SK-N-SH treated with all-trans-retinoic acid at 6 μM for 48 hours (cell line): Measurements from ENCODE around the gene KCNH5.

Source experiments
- ATAC-seq: fragments of 200-7000 bp; cut with Tn5 transposase; 3 replicates; pipeline ENCODE4 v1.9.1; 2020; ENCODE audit warnings: mild to moderate bottlenecking, moderate library complexity
- ARNTL ChIP-seq: fragments of 450-650 bp; formaldehyde crosslinking; IDR thresholded peaks from 2 replicates; pipeline ENCODE4 v1.5.0; 2020; ENCODE audit warnings: low read depth, mild to moderate bottlenecking, moderate library complexity, borderline replicate concordance
- BACH2 ChIP-seq: fragments of 250-450 bp; sonication (Bioruptor Pico); IDR thresholded peaks from 2 replicates; pipeline ENCODE4 v1.9.0; 2021; ENCODE audit warnings: mild to moderate bottlenecking, borderline replicate concordance
- CSDC2 ChIP-seq: fragments of 250-450 bp; sonication (Bioruptor Pico); IDR thresholded peaks from 2 replicates; pipeline ENCODE4 v1.5.0; 2020; ENCODE audit warnings: mild to moderate bottlenecking, moderate library complexity
- ESRRG ChIP-seq: fragments of 250-450 bp; sonication (Bioruptor Pico); IDR thresholded peaks from 2 replicates; pipeline ENCODE4 v1.6.1; 2021; ENCODE audit warnings: mild to moderate bottlenecking
- GLIS3 ChIP-seq: fragments of 250-450 bp; sonication (Bioruptor Pico); IDR thresholded peaks from 2 replicates; pipeline ENCODE4 v1.5.0; 2020; ENCODE audit warnings: mild to moderate bottlenecking, moderate library complexity
- ISL1 ChIP-seq: fragments of 250-450 bp; sonication (Bioruptor Pico); IDR thresholded peaks from 2 replicates; pipeline ENCODE4 v2.1.2; 2022; ENCODE audit warnings: mild to moderate bottlenecking, moderate library complexity
- OSR1 ChIP-seq: fragments of 250-450 bp; sonication (Bioruptor Pico); IDR thresholded peaks from 2 replicates; pipeline ENCODE4 v1.8.0; 2022; ENCODE audit warnings: moderate library complexity, mild to moderate bottlenecking, inconsistent platforms
- PPARA ChIP-seq: fragments of 250-450 bp; sonication (Bioruptor Pico); IDR thresholded peaks from 2 replicates; pipeline ENCODE4 v1.5.0; 2020; ENCODE audit warnings: mild to moderate bottlenecking, borderline replicate concordance
- RARB ChIP-seq: fragments of 250-450 bp; sonication (Bioruptor Pico); IDR thresholded peaks from 2 replicates; pipeline ENCODE4 v1.8.0; 2021; ENCODE audit warnings: mild to moderate bottlenecking, moderate library complexity
- SNAI2 ChIP-seq: fragments of 250-450 bp; sonication (Bioruptor Pico); IDR thresholded peaks from 2 replicates; pipeline ENCODE4 v1.5.0; 2020; ENCODE audit warnings: mild to moderate bottlenecking, moderate library complexity
- TCF4 ChIP-seq: fragments of 250-450 bp; sonication (Bioruptor Pico); IDR thresholded peaks from 2 replicates; pipeline ENCODE4 v1.8.0; 2021; ENCODE audit warnings: mild to moderate bottlenecking, moderate library complexity, borderline replicate concordance
- TOX ChIP-seq: fragments of 250-450 bp; sonication (Bioruptor Pico); IDR thresholded peaks from 2 replicates; pipeline ENCODE4 v1.8.0; 2021; ENCODE audit warnings: mild to moderate bottlenecking, moderate library complexity, borderline replicate concordance
- ZFP3 ChIP-seq: fragments of 250-450 bp; sonication (Bioruptor Pico); IDR thresholded peaks from 2 replicates; pipeline ENCODE4 v1.5.0; 2020; ENCODE audit warnings: mild to moderate bottlenecking, moderate library complexity
- ZFP30 ChIP-seq: fragments of 450-650 bp; formaldehyde crosslinking; IDR thresholded peaks from 2 replicates; pipeline ENCODE4 v1.5.0; 2022; ENCODE audit warnings: mild to moderate bottlenecking, moderate library complexity
- ZNF565 ChIP-seq: fragments of 450-650 bp; formaldehyde crosslinking; conservative IDR thresholded peaks from 2 replicates; pipeline ENCODE4 v1.5.0; 2020; ENCODE audit warnings: low read depth, mild to moderate bottlenecking, moderate library complexity
- ZNF70 ChIP-seq: fragments of 450-650 bp; formaldehyde crosslinking; IDR thresholded peaks from 2 replicates; pipeline ENCODE4 v1.5.0; 2020; ENCODE audit warnings: mild to moderate bottlenecking, moderate library complexity
- ZNF8 ChIP-seq: fragments of 450-650 bp; formaldehyde crosslinking; IDR thresholded peaks from 2 replicates; pipeline ENCODE4 v1.5.0; 2020; ENCODE audit warnings: mild to moderate bottlenecking, moderate library complexity
- TF ChIP-seq, protein P1 (sequence below): fragments of 250-450 bp; sonication (Bioruptor Pico); IDR thresholded peaks from 2 replicates; pipeline ENCODE4 v1.5.0; 2020; ENCODE audit warnings: mild to moderate bottlenecking, moderate library complexity
- TF ChIP-seq, protein P2 (sequence below): fragments of 250-450 bp; sonication (Bioruptor Pico); IDR thresholded peaks from 2 replicates; pipeline ENCODE4 v1.5.1; 2020; ENCODE audit warnings: low read depth, mild to moderate bottlenecking, moderate library complexity
- TF ChIP-seq, protein P3 (sequence below): fragments of 250-450 bp; sonication (Bioruptor Pico); IDR thresholded peaks from 2 replicates; pipeline ENCODE4 v1.8.0; 2021; ENCODE audit warnings: low read depth, mild to moderate bottlenecking, moderate library complexity, borderline replicate concordance
- TF ChIP-seq, protein P4 (sequence below): fragments of 250-450 bp; sonication (Bioruptor Pico); IDR thresholded peaks from 2 replicates; pipeline ENCODE4 v1.5.1; 2021; ENCODE audit warnings: mild to moderate bottlenecking, moderate library complexity
- TF ChIP-seq, protein P5 (sequence below): fragments of 250-450 bp; sonication (Bioruptor Pico); IDR thresholded peaks from 2 replicates; pipeline ENCODE4 v1.8.0; 2020; ENCODE audit warnings: mild to moderate bottlenecking, moderate library complexity, borderline replicate concordance

KCNH5 gene

DNA sequence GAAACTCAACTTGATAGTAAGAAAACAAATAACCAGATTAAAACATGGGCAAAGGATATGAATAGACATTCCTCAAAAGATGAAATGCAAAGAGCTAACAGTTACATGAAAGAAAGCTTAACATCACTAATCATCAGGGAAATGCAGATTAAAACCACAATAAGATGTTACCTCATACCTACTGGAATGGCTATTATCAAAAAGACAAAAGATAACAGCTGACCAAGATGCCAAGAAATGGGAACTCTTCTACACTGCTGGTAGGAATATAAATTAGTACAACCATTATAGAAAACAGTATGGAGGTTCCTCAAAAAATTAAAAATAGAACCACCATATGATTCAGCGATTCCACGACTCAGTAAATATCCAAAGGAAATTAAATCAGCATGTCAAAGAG, 18.8 kb downstream of the KCNH5 start:
- ATAC-seq = no peak
- TF ChIP-seq ZFP3 (CRISPR knock-in tag) (no peak), OSR1 (CRISPR knock-in tag) (no peak), ZNF565 (CRISPR knock-in tag) (no peak), PPARA (CRISPR knock-in tag) (no peak), ESRRG (CRISPR knock-in tag) (no peak), ZNF8 (CRISPR knock-in tag) (no peak), ZFP30 (CRISPR knock-in tag) (no peak), RARB (CRISPR knock-in tag) (no peak), GLIS3 (CRISPR knock-in tag) (no peak), SNAI2 (CRISPR knock-in tag) (no peak)
- TF ChIP-seq, protein P1, sequence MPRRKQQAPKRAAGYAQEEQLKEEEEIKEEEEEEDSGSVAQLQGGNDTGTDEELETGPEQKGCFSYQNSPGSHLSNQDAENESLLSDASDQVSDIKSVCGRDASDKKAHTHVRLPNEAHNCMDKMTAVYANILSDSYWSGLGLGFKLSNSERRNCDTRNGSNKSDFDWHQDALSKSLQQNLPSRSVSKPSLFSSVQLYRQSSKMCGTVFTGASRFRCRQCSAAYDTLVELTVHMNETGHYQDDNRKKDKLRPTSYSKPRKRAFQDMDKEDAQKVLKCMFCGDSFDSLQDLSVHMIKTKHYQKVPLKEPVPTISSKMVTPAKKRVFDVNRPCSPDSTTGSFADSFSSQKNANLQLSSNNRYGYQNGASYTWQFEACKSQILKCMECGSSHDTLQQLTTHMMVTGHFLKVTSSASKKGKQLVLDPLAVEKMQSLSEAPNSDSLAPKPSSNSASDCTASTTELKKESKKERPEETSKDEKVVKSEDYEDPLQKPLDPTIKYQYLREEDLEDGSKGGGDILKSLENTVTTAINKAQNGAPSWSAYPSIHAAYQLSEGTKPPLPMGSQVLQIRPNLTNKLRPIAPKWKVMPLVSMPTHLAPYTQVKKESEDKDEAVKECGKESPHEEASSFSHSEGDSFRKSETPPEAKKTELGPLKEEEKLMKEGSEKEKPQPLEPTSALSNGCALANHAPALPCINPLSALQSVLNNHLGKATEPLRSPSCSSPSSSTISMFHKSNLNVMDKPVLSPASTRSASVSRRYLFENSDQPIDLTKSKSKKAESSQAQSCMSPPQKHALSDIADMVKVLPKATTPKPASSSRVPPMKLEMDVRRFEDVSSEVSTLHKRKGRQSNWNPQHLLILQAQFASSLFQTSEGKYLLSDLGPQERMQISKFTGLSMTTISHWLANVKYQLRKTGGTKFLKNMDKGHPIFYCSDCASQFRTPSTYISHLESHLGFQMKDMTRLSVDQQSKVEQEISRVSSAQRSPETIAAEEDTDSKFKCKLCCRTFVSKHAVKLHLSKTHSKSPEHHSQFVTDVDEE (CRISPR knock-in tag) = no peak
- TF ChIP-seq, protein P2, sequence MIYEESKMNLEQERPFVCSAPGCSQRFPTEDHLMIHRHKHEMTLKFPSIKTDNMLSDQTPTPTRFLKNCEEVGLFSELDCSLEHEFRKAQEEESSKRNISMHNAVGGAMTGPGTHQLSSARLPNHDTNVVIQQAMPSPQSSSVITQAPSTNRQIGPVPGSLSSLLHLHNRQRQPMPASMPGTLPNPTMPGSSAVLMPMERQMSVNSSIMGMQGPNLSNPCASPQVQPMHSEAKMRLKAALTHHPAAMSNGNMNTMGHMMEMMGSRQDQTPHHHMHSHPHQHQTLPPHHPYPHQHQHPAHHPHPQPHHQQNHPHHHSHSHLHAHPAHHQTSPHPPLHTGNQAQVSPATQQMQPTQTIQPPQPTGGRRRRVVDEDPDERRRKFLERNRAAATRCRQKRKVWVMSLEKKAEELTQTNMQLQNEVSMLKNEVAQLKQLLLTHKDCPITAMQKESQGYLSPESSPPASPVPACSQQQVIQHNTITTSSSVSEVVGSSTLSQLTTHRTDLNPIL (CRISPR knock-in tag) = no peak

DNA sequence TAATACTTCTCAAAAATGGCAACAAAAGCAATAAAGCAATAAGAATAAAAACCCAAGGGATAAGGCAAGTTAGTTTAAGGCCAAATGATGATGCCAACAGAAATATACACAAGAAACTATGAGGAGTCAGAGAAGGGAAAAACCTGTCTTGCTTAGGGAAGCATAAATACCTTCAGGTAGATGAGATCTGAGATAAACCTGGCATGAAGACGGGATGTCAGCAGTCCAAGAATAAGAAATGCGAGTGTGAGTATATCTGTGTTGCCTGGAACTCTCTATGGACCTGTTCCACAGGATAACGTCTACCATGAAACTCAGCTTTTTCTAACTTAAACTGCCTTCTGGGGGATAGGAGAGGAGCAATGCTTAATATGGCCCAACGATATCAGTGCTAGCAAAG, 30.6 kb downstream of the KCNH5 start:
- TF ChIP-seq, protein P2 (CRISPR knock-in tag) = no peak
- TF ChIP-seq, protein P3, sequence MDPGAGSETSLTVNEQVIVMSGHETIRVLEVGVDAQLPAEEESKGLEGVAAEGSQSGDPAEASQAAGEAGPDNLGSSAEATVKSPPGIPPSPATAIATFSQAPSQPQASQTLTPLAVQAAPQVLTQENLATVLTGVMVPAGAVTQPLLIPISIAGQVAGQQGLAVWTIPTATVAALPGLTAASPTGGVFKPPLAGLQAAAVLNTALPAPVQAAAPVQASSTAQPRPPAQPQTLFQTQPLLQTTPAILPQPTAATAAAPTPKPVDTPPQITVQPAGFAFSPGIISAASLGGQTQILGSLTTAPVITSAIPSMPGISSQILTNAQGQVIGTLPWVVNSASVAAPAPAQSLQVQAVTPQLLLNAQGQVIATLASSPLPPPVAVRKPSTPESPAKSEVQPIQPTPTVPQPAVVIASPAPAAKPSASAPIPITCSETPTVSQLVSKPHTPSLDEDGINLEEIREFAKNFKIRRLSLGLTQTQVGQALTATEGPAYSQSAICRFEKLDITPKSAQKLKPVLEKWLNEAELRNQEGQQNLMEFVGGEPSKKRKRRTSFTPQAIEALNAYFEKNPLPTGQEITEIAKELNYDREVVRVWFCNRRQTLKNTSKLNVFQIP (CRISPR knock-in tag) = no peak
- TF ChIP-seq RARB (CRISPR knock-in tag) = no peak
- TF ChIP-seq, protein P1 (CRISPR knock-in tag) = no peak
- TF ChIP-seq ISL1 = no peak
- TF ChIP-seq ZFP30 (CRISPR knock-in tag) = no peak
- TF ChIP-seq TCF4 = no peak
- no peak for TF ChIP-seq ZNF8 (CRISPR knock-in tag)
- TF ChIP-seq, protein P4, sequence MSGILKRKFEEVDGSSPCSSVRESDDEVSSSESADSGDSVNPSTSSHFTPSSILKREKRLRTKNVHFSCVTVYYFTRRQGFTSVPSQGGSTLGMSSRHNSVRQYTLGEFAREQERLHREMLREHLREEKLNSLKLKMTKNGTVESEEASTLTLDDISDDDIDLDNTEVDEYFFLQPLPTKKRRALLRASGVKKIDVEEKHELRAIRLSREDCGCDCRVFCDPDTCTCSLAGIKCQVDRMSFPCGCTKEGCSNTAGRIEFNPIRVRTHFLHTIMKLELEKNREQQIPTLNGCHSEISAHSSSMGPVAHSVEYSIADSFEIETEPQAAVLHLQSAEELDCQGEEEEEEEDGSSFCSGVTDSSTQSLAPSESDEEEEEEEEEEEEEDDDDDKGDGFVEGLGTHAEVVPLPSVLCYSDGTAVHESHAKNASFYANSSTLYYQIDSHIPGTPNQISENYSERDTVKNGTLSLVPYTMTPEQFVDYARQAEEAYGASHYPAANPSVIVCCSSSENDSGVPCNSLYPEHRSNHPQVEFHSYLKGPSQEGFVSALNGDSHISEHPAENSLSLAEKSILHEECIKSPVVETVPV (CRISPR knock-in tag) = no peak
- TF ChIP-seq ZFP3 (CRISPR knock-in tag) = no peak
- TF ChIP-seq ESRRG (CRISPR knock-in tag) = no peak
- no peak for TF ChIP-seq TOX (CRISPR knock-in tag)
- no peak for TF ChIP-seq ZNF565 (CRISPR knock-in tag)
- TF ChIP-seq, protein P5, sequence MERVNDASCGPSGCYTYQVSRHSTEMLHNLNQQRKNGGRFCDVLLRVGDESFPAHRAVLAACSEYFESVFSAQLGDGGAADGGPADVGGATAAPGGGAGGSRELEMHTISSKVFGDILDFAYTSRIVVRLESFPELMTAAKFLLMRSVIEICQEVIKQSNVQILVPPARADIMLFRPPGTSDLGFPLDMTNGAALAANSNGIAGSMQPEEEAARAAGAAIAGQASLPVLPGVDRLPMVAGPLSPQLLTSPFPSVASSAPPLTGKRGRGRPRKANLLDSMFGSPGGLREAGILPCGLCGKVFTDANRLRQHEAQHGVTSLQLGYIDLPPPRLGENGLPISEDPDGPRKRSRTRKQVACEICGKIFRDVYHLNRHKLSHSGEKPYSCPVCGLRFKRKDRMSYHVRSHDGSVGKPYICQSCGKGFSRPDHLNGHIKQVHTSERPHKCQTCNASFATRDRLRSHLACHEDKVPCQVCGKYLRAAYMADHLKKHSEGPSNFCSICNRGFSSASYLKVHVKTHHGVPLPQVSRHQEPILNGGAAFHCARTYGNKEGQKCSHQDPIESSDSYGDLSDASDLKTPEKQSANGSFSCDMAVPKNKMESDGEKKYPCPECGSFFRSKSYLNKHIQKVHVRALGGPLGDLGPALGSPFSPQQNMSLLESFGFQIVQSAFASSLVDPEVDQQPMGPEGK (CRISPR knock-in tag) = no peak
- no peak for TF ChIP-seq ARNTL (CRISPR knock-in tag)
- TF ChIP-seq BACH2 (CRISPR knock-in tag) = no peak
- TF ChIP-seq CSDC2 (CRISPR knock-in tag) = no peak
- TF ChIP-seq PPARA (CRISPR knock-in tag) = no peak
- no peak for TF ChIP-seq ZNF70 (CRISPR knock-in tag)
- TF ChIP-seq, all 23 proteins: peak for 0
- ATAC-seq = no peak
